ENCODE data around the gene NTHL1. TPM values are rescaled to one million over a fixed set of nuclear protein-coding genes. Genes with fewer than 3 reads are reported as not detected.

NTHL1 gene
- total and polyA plus RNA-seq, 9 of the 15 experiments (the other 6 are each of a cell fraction or from before 2014, with no cell fraction given): 1.1 to 58.8 (median 17.6) TPM

DNA sequence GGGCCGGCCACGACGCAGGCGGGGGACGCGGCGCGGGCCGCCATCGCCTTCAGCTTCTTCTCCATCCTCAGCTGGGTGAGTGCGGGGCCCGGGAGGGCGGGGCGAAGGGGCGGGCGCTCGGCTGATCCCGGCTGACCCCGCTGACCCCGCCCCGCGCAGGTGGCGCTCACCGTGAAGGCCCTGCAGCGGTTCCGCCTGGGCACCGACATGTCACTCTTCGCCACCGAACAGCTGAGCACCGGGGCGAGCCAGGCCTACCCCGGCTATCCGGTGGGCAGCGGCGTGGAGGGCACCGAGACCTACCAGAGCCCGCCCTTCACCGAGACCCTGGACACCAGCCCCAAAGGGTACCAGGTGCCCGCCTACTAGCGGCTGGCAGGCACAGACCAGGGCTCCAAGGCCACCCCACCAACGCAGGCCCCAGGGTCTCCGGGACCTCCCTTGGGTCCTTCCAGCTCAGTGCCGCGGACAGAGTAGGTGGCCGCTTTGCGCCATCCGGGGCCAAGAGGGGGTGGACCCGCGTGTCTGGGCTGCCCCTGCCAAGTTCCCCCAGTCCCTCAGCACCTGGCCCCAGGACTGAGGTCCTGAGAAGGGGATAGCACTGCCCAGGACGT, 54.8 kb downstream of the NTHL1 start (continued):
- TF ChIP-seq CTBP1 (IDR thresholded peaks at IDR 0.05; ENCODE audit: borderline replicate concordance) (0 out of 2 replicates have a peak, but pooled peaks have one; percentile 65), SRSF1 (IDR thresholded peaks at IDR 0.05; ENCODE audit: low read depth, low read length) (no peak), SREBF1 (IDR thresholded peaks at IDR 0.05; ENCODE audit: borderline replicate concordance, low read depth, low read length) (no peak), RBFOX2 (IDR thresholded peaks at IDR 0.05; ENCODE audit: low read depth, low read length) (peak; percentile 43), ZNF431 (CRISPR knock-in tag; IDR thresholded peaks at IDR 0.05) (no peak), POLR2AphosphoS5 (IDR thresholded peaks at IDR 0.05; ENCODE audit: control insufficient read depth, insufficient read depth, low read depth, low read length) (no peak), KAT7 (CRISPR knock-in tag; IDR thresholded peaks at IDR 0.05; ENCODE audit: borderline replicate concordance) (no peak), HNRNPL (IDR thresholded peaks at IDR 0.05; ENCODE audit: low read depth, low read length) (0 out of 2 replicates have a peak, but pooled peaks have one; percentile 29), ZFP36 (IDR thresholded peaks at IDR 0.05; ENCODE audit: low read depth, low read length, partially characterized antibody) (no peak), NFYB (IDR thresholded peaks at IDR 0.05; ENCODE audit: extremely low read depth, insufficient read length) (no peak), HDAC2 (IDR thresholded peaks at IDR 0.05) (no peak), ZNF282 (CRISPR knock-in tag; IDR thresholded peaks at IDR 0.05) (no peak)
- TF ChIP-seq, protein P1, sequence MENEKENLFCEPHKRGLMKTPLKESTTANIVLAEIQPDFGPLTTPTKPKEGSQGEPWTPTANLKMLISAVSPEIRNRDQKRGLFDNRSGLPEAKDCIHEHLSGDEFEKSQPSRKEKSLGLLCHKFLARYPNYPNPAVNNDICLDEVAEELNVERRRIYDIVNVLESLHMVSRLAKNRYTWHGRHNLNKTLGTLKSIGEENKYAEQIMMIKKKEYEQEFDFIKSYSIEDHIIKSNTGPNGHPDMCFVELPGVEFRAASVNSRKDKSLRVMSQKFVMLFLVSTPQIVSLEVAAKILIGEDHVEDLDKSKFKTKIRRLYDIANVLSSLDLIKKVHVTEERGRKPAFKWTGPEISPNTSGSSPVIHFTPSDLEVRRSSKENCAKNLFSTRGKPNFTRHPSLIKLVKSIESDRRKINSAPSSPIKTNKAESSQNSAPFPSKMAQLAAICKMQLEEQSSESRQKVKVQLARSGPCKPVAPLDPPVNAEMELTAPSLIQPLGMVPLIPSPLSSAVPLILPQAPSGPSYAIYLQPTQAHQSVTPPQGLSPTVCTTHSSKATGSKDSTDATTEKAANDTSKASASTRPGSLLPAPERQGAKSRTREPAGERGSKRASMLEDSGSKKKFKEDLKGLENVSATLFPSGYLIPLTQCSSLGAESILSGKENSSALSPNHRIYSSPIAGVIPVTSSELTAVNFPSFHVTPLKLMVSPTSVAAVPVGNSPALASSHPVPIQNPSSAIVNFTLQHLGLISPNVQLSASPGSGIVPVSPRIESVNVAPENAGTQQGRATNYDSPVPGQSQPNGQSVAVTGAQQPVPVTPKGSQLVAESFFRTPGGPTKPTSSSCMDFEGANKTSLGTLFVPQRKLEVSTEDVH (IDR thresholded peaks at IDR 0.05; ENCODE audit: low read depth, partially characterized antibody): no peak
- TF ChIP-seq, protein P2, sequence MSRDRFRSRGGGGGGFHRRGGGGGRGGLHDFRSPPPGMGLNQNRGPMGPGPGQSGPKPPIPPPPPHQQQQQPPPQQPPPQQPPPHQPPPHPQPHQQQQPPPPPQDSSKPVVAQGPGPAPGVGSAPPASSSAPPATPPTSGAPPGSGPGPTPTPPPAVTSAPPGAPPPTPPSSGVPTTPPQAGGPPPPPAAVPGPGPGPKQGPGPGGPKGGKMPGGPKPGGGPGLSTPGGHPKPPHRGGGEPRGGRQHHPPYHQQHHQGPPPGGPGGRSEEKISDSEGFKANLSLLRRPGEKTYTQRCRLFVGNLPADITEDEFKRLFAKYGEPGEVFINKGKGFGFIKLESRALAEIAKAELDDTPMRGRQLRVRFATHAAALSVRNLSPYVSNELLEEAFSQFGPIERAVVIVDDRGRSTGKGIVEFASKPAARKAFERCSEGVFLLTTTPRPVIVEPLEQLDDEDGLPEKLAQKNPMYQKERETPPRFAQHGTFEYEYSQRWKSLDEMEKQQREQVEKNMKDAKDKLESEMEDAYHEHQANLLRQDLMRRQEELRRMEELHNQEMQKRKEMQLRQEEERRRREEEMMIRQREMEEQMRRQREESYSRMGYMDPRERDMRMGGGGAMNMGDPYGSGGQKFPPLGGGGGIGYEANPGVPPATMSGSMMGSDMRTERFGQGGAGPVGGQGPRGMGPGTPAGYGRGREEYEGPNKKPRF (IDR thresholded peaks at IDR 0.05; ENCODE audit: low read depth, low read length): no peak

Data from K562 (cell line).